ENCODE results near the gene MAGEA8.

The MAGEA8 gene

DNA sequence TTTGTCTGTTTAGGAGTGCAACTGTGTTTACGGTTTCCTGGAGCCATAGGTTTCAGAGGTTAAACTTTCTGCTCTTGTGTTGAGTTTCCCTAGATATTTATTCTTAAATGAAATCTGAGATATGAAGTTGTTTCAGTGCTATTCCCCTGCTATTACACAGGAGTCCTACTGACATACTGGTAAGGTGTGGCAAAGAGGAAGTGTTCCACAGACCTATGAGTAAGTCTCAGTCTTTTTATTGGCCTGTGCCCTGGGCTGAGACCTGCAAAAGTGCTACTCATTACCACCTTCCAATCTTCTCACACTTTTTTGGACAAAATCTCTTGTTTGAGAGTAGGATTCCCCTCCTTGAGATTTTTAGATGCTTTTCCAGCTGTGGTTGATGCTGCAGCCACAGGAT is 35.6 kb upstream of the MAGEA8 start:
- Histone ChIP-seq H3K9me3 (no peaks in the 10 kb centered on the region), H3K4me1 (ENCODE audit: control insufficient read depth in 1 of 2, insufficient read depth in 1 of 2, low read depth in 1 of 2, low read length in 1 of 2) (no peaks in the 10 kb centered on the region), H3K27ac (no peak overlapping the region), H3K36me3 (no peaks in the 10 kb centered on the region), H3K4me3 (ENCODE audit: low read depth in 1 of 2, low read length in 1 of 2) (no peak overlapping the region), H3K27me3 (no peaks in the 10 kb centered on the region)
- TF ChIP-seq, protein P1, sequence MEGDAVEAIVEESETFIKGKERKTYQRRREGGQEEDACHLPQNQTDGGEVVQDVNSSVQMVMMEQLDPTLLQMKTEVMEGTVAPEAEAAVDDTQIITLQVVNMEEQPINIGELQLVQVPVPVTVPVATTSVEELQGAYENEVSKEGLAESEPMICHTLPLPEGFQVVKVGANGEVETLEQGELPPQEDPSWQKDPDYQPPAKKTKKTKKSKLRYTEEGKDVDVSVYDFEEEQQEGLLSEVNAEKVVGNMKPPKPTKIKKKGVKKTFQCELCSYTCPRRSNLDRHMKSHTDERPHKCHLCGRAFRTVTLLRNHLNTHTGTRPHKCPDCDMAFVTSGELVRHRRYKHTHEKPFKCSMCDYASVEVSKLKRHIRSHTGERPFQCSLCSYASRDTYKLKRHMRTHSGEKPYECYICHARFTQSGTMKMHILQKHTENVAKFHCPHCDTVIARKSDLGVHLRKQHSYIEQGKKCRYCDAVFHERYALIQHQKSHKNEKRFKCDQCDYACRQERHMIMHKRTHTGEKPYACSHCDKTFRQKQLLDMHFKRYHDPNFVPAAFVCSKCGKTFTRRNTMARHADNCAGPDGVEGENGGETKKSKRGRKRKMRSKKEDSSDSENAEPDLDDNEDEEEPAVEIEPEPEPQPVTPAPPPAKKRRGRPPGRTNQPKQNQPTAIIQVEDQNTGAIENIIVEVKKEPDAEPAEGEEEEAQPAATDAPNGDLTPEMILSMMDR (IDR thresholded peaks at IDR 0.05): no peak

DNA sequence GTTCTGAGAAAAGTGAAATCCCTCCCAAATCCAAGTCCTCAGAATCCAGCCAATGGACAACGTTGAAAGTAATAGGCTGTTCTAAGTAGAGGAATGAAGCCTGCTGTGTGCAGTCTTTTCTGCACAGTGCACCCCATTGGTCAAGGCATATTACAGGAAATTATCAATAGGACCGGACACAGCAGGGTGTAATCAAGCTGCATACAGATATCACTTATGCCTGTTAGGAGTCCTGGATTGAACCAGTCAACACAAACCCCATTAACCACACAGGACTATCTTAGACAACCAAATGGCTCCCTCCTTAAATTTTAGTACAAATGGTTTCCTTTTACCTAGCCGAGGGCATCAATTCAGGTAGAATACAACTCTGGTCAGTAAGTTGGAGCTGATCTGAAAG is 34.2 kb upstream of the MAGEA8 start:
- no peak overlapping the region for H3K27ac ChIP-seq
- no peaks in the 10 kb centered on the region for H3K4me1 ChIP-seq (ENCODE audit: control insufficient read depth in 1 of 2, insufficient read depth in 1 of 2, low read depth in 1 of 2, low read length in 1 of 2)
- no peaks in the 10 kb centered on the region for H3K9me3 ChIP-seq
- TF ChIP-seq, protein P1 (IDR thresholded peaks at IDR 0.05): no peak
- no peaks in the 10 kb centered on the region for H3K36me3 ChIP-seq
- no peaks in the 10 kb centered on the region for H3K27me3 ChIP-seq
- no peak overlapping the region for H3K4me3 ChIP-seq (ENCODE audit: low read depth in 1 of 2, low read length in 1 of 2)

DNA sequence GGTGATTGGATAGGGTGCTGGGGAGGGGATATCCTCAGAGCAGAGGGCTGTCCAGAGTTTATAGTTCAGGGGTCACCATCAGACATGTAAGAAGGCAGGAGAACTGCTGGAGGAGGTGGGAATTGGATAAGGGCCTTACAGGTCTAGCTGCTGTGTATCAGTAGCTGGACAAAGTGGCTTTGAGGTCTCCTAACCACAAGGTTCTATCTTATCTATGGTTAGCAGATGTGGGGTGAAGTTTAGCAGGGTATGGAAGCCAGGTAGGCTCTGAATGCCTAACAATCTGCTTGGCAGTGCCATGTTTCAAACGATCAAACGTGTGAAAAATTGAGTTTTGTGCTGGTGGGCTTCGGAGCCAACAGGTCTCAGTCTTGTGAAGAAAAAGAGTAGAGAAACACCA is 32.1 kb upstream of the MAGEA8 start:
- Histone ChIP-seq H3K27ac (no peak overlapping the region), H3K9me3 (no peaks in the 10 kb centered on the region), H3K36me3 (no peaks in the 10 kb centered on the region), H3K4me1 (ENCODE audit: control insufficient read depth in 1 of 2, insufficient read depth in 1 of 2, low read depth in 1 of 2, low read length in 1 of 2) (no peaks in the 10 kb centered on the region), H3K27me3 (no peaks in the 10 kb centered on the region), H3K4me3 (ENCODE audit: low read depth in 1 of 2, low read length in 1 of 2) (no peak overlapping the region)
- TF ChIP-seq, protein P1 (IDR thresholded peaks at IDR 0.05): no peak

DNA sequence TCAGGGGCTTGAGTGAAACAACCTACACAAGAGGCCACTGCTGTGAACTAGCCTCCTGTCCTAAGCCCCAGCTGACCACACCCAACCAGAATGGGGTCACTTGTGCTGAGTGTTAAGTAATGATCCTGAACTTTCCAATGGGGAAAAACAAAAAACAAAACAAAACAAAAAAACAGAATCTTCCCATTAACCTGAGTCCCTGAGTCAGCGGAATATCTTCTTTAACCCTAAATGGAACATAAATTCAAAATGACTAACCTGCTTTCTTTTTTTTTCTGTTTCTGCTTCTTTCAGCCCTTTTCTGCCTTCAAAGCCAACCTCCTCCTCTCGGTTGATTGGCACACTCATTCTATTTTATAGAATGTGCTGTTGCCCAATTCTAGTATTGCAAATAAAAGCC is 31.2 kb upstream of the MAGEA8 start:
- Histone ChIP-seq H3K4me1 (ENCODE audit: control insufficient read depth in 1 of 2, insufficient read depth in 1 of 2, low read depth in 1 of 2, low read length in 1 of 2) (no peaks in the 10 kb centered on the region), H3K36me3 (no peaks in the 10 kb centered on the region), H3K9me3 (no peaks in the 10 kb centered on the region), H3K27ac (no peak overlapping the region), H3K27me3 (no peaks in the 10 kb centered on the region), H3K4me3 (ENCODE audit: low read depth in 1 of 2, low read length in 1 of 2) (no peak overlapping the region)
- TF ChIP-seq, protein P1 (IDR thresholded peaks at IDR 0.05): no peak

DNA sequence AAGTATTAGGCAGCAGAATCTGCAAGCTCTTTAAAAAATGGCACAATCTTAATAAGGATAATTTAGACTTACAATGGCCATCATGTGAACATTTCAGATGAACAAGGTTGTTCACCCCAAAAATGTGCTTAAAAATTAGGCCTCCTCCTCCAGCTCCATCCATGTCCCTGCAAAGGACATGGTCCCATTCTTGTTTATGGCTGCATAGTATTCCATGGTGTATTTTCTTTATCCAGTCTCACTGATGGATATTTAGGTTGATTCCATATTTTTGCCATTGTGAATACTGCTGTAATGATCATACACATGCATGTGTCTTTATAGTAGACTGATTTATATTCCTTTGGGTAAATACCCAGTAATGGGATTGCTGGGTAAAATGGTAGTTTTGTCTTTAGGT is 29.1 kb upstream of the MAGEA8 start:
- no peaks in the 10 kb centered on the region for H3K4me1 ChIP-seq (ENCODE audit: control insufficient read depth in 1 of 2, insufficient read depth in 1 of 2, low read depth in 1 of 2, low read length in 1 of 2)
- no peak overlapping the region for H3K27ac ChIP-seq
- H3K27me3 ChIP-seq: no peaks in the 10 kb centered on the region
- H3K9me3 ChIP-seq: no peaks in the 10 kb centered on the region
- H3K4me3 ChIP-seq (ENCODE audit: low read depth in 1 of 2, low read length in 1 of 2): no peak overlapping the region
- TF ChIP-seq, protein P1 (IDR thresholded peaks at IDR 0.05): no peak
- no peaks in the 10 kb centered on the region for H3K36me3 ChIP-seq

DNA sequence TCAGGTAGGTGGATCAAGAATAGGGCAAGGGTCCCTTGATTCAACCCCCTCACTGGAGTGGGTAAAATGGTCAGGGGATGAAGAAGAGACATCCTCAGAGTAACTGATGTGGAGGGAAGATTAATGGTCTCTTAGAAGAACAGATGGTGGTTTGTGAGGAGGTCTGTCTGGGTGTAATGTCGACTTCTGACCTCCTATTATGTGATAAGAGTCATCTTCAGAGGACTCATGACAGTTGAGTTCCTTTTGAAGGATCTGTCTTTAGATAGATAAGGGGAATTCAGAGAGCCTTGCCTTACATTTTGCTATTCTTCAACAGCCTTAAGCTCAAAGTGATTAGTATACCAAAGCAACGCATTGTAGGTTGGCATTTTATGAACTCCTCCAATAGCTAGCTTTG is 27.1 kb upstream of the MAGEA8 start:
- Histone ChIP-seq H3K9me3 (no peaks in the 10 kb centered on the region), H3K4me1 (ENCODE audit: control insufficient read depth in 1 of 2, insufficient read depth in 1 of 2, low read depth in 1 of 2, low read length in 1 of 2) (no peaks in the 10 kb centered on the region), H3K36me3 (no peaks in the 10 kb centered on the region), H3K27ac (no peak overlapping the region), H3K4me3 (ENCODE audit: low read depth in 1 of 2, low read length in 1 of 2) (no peak overlapping the region), H3K27me3 (no peaks in the 10 kb centered on the region)
- TF ChIP-seq, protein P1 (IDR thresholded peaks at IDR 0.05): no peak

Data from neutrophil (primary cell).